ENCODE results near the gene KAZN. TPM values are rescaled to one million over a fixed set of nuclear protein-coding genes. Genes with fewer than 3 reads are reported as not detected.
A peak's percentile ranks its signal among the peaks of the same experiment; 100 is the strongest.

The KAZN gene
- total RNA-seq, 1 donor from 2014 or later = 9.4 TPM

DNA sequence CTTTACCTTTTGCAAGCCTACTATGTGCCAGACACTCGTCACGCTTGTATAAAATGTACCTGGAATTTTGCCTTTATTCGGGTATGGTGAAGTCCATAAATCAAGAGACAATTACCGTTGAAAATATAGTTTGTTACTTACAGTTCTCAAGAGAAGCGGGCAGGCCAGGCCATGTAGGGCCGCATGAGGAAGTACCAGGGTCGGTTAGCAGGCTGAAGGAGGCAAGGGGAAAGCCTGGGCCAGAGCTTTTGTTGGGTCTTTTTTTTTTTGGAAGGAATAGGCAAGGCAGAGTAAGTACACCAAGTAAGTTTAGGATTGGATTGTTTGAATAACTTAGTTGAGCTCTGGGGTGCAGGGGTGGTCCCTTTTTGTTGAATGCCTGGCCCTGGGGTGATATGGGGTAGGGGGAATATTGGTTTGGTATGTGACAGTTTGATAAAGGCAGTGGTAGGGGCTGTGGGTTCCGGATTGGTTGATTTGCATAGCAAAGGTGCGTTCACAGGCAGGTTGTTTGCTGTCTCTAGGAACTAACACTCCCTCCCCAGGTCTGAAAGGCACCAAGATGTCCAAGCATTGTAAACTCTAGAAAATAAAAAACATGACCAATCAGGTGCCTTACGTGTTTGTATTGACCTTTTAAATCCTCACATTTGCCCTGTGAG, 80.7 kb downstream of the KAZN start:
- no peak overlapping the region for H2AFZ ChIP-seq (ENCODE audit: low read depth, low read length)
- peaks cover 21% of the 10 kb centered on the region for H3K9me3 Mint-ChIP-seq (ENCODE audit: unreplicated experiment)
- peaks cover 8% of the 10 kb centered on the region for H3K27me3 Mint-ChIP-seq (ENCODE audit: low read depth, unreplicated experiment)

DNA sequence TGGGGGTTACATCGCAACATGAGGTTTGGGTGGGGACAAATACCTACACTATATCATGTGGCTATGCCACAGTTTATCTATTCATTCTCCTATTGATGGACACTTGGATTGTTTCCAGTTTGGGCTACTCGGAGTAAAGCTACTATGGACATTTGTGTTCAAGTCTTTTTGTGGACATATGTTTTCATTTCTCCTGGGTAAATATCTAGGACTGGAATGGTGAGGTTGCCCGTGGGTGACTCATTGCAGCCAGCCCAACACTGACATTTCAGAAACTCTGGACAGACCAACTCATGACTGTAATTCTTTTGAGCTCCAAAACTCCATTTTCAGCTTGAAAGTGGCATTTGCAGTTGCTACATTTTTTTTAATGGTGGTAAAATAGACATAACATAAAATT, 82.7 kb downstream of the KAZN start:
- Mint-ChIP-seq H3K4me1 (ENCODE audit: low read depth, unreplicated experiment) (no peaks in the 10 kb centered on the region), H3K9me3 (ENCODE audit: unreplicated experiment) (peaks cover 26% of the 10 kb centered on the region), H3K36me3 (ENCODE audit: low read depth, unreplicated experiment) (peaks cover 4% of the 10 kb centered on the region), H3K4me3 (ENCODE audit: unreplicated experiment) (no peak overlapping the region), H3K27ac (ENCODE audit: unreplicated experiment) (no peak overlapping the region), H3K27me3 (ENCODE audit: low read depth, unreplicated experiment) (peaks cover 10% of the 10 kb centered on the region)
- H3K27ac ChIP-seq (ENCODE audit: low read depth, low read length) = no peak overlapping the region
- no peaks in the 10 kb centered on the region for H3K4me1 ChIP-seq (ENCODE audit: insufficient read depth, low read length)
- no peaks in the 10 kb centered on the region for H3K27me3 ChIP-seq (ENCODE audit: insufficient read depth, low read length)
- no peak overlapping the region for H3K4me2 ChIP-seq (ENCODE audit: low read length)
- H3K36me3 ChIP-seq (ENCODE audit: insufficient read depth, low read length) = no peaks in the 10 kb centered on the region
- no peak overlapping the region for H3K9ac ChIP-seq (ENCODE audit: low read length)
- H2AFZ ChIP-seq (ENCODE audit: low read depth, low read length) = no peak overlapping the region
- TF ChIP-seq, protein P1, sequence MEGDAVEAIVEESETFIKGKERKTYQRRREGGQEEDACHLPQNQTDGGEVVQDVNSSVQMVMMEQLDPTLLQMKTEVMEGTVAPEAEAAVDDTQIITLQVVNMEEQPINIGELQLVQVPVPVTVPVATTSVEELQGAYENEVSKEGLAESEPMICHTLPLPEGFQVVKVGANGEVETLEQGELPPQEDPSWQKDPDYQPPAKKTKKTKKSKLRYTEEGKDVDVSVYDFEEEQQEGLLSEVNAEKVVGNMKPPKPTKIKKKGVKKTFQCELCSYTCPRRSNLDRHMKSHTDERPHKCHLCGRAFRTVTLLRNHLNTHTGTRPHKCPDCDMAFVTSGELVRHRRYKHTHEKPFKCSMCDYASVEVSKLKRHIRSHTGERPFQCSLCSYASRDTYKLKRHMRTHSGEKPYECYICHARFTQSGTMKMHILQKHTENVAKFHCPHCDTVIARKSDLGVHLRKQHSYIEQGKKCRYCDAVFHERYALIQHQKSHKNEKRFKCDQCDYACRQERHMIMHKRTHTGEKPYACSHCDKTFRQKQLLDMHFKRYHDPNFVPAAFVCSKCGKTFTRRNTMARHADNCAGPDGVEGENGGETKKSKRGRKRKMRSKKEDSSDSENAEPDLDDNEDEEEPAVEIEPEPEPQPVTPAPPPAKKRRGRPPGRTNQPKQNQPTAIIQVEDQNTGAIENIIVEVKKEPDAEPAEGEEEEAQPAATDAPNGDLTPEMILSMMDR (IDR thresholded peaks at IDR 0.05; ENCODE audit: insufficient read depth, low read depth, low read length) = no peak
- no peak for TF ChIP-seq EZH2 (IDR thresholded peaks at IDR 0.05; ENCODE audit: insufficient read depth, low read length)
- no peak for FAIRE-seq
- H3K9me3 ChIP-seq (ENCODE audit: insufficient read depth, low read depth, low read length) = peaks cover 12% of the 10 kb centered on the region
- no peaks in the 10 kb centered on the region for H4K20me1 ChIP-seq (ENCODE audit: insufficient read depth, low read length)
- peak; percentile 10 for DNase-seq (ENCODE audit: low read depth)
- H3K79me2 ChIP-seq (ENCODE audit: insufficient read depth, low read length) = no peaks in the 10 kb centered on the region
- H3K4me3 ChIP-seq (ENCODE audit: insufficient read depth, low read depth, low read length) = no peak overlapping the region

More for the DNA sequence above, 80.7 kb downstream of the KAZN start:
- Histone ChIP-seq H3K79me2 (ENCODE audit: insufficient read depth, low read length) (no peaks in the 10 kb centered on the region), H3K27ac (ENCODE audit: low read depth, low read length) (no peak overlapping the region), H3K9me3 (ENCODE audit: insufficient read depth, low read depth, low read length) (peaks cover under 1% of the 10 kb centered on the region), H3K4me2 (ENCODE audit: low read length) (no peak overlapping the region), H3K27me3 (ENCODE audit: insufficient read depth, low read length) (no peaks in the 10 kb centered on the region), H3K9ac (ENCODE audit: low read length) (no peak overlapping the region), H4K20me1 (ENCODE audit: insufficient read depth, low read length) (no peaks in the 10 kb centered on the region), H3K4me1 (ENCODE audit: insufficient read depth, low read length) (no peaks in the 10 kb centered on the region), H3K36me3 (ENCODE audit: insufficient read depth, low read length) (no peaks in the 10 kb centered on the region), H3K4me3 (ENCODE audit: insufficient read depth, low read depth, low read length) (no peak overlapping the region)
- no peak for TF ChIP-seq EZH2 (IDR thresholded peaks at IDR 0.05; ENCODE audit: insufficient read depth, low read length)
- TF ChIP-seq, protein P1 (IDR thresholded peaks at IDR 0.05; ENCODE audit: insufficient read depth, low read depth, low read length) = no peak
- Mint-ChIP-seq H3K4me1 (ENCODE audit: low read depth, unreplicated experiment) (no peaks in the 10 kb centered on the region), H3K27ac (ENCODE audit: unreplicated experiment) (no peak overlapping the region), H3K4me3 (ENCODE audit: unreplicated experiment) (no peak overlapping the region), H3K36me3 (ENCODE audit: low read depth, unreplicated experiment) (peaks cover 4% of the 10 kb centered on the region)
- DNase-seq (ENCODE audit: low read depth) (no peak), FAIRE-seq (no peak)

DNA sequence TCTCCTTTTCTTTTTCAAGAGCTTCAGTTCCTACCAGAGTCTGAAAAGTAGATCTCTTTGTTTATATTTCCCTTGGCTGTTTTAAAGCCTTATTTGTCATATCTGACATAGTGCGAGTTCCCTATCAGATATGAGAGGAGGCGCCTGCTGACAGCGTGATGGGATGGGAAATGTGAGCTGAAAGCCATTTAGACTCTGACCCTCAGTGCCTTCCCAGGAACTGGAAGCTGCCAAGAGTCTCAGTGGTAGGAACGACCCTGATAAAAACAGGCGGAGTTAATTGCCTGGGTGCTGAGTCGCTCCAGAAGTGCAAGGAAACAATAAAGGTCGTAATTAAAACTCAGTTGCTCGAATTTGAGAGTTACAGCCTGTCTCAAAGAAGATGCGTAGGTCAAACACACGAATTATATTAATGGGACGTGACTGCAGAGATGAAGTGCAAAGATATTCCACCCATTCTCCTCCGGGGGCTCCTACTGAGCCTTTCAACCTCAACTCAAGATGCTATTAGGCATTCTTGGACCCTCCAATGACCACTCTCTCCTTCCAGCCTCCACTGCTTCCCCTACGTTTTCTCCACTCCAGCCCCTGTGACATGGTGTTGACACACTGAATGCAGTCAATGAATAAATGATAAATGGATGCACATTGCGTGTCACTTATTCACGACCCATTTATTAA, 84.6 kb downstream of the KAZN start:
- peaks cover 12% of the 10 kb centered on the region for H3K9me3 ChIP-seq (ENCODE audit: insufficient read depth, low read depth, low read length)
- H3K9ac ChIP-seq (ENCODE audit: low read length) = no peak overlapping the region
- no peaks in the 10 kb centered on the region for H4K20me1 ChIP-seq (ENCODE audit: insufficient read depth, low read length)
- Mint-ChIP-seq H3K9me3 (ENCODE audit: unreplicated experiment) (peaks cover 17% of the 10 kb centered on the region), H3K27me3 (ENCODE audit: low read depth, unreplicated experiment) (peaks cover 9% of the 10 kb centered on the region), H3K36me3 (ENCODE audit: low read depth, unreplicated experiment) (peaks cover 2% of the 10 kb centered on the region), H3K4me1 (ENCODE audit: low read depth, unreplicated experiment) (no peaks in the 10 kb centered on the region), H3K27ac (ENCODE audit: unreplicated experiment) (no peak overlapping the region), H3K4me3 (ENCODE audit: unreplicated experiment) (no peak overlapping the region)
- TF ChIP-seq, protein P1 (IDR thresholded peaks at IDR 0.05; ENCODE audit: insufficient read depth, low read depth, low read length) = no peak
- no peak for TF ChIP-seq EZH2 (IDR thresholded peaks at IDR 0.05; ENCODE audit: insufficient read depth, low read length)
- no peak overlapping the region for H3K27ac ChIP-seq (ENCODE audit: low read depth, low read length)
- no peaks in the 10 kb centered on the region for H3K79me2 ChIP-seq (ENCODE audit: insufficient read depth, low read length)
- no peak overlapping the region for H2AFZ ChIP-seq (ENCODE audit: low read depth, low read length)
- DNase-seq (ENCODE audit: low read depth) (no peak), FAIRE-seq (no peak)
- H3K4me3 ChIP-seq (ENCODE audit: insufficient read depth, low read depth, low read length) = no peak overlapping the region
- no peaks in the 10 kb centered on the region for H3K36me3 ChIP-seq (ENCODE audit: insufficient read depth, low read length)
- no peaks in the 10 kb centered on the region for H3K27me3 ChIP-seq (ENCODE audit: insufficient read depth, low read length)
- H3K4me1 ChIP-seq (ENCODE audit: insufficient read depth, low read length) = no peaks in the 10 kb centered on the region
- no peak overlapping the region for H3K4me2 ChIP-seq (ENCODE audit: low read length)
